ENCODE results near the gene HDHD2.
A peak's percentile ranks its signal among the peaks of the same experiment; 100 is the strongest.
"Not testable (repeated sequence)": the region's sequence is repeated elsewhere in the genome, so short reads cannot be mapped to it uniquely, and the experiment has no call there.

HDHD2 gene

DNA sequence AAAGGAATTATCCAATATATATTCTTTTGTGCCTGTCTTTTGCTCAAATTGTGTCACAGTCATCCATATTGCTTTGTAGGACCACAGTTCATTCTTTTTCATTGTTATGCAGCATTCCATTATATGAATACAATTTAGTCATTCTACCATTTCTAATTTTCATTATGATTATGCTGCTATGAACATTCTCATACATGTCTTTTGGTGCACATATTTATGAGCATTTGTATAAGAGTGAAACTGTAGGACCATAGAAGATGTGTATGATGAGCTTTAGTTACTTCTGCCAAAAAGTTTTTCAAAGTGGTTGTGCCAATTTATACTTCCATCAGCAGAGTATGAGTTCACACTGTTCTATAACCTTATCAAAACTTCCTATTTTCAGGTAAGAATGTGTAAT, 18.2 kb upstream of the HDHD2 start:
- ChIA-PET CTCF (interaction anchor here (1.3 to 2.1 kb wide), 2 partner anchors 36 to 66 kb away, joined by 6 to 9 read pairs; no protein-coding TSS in a partner anchor), POLR2A (no interaction called here)
- no peak for DNase-seq (ENCODE audit: low read depth, low spot score)
- H3K4me3 ChIP-seq (ENCODE audit: low read depth, low read length): no peak overlapping the region
- TF ChIP-seq, protein P1, sequence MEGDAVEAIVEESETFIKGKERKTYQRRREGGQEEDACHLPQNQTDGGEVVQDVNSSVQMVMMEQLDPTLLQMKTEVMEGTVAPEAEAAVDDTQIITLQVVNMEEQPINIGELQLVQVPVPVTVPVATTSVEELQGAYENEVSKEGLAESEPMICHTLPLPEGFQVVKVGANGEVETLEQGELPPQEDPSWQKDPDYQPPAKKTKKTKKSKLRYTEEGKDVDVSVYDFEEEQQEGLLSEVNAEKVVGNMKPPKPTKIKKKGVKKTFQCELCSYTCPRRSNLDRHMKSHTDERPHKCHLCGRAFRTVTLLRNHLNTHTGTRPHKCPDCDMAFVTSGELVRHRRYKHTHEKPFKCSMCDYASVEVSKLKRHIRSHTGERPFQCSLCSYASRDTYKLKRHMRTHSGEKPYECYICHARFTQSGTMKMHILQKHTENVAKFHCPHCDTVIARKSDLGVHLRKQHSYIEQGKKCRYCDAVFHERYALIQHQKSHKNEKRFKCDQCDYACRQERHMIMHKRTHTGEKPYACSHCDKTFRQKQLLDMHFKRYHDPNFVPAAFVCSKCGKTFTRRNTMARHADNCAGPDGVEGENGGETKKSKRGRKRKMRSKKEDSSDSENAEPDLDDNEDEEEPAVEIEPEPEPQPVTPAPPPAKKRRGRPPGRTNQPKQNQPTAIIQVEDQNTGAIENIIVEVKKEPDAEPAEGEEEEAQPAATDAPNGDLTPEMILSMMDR (IDR thresholded peaks at IDR 0.05; ENCODE audit: insufficient read depth, low read length, missing control alignments): no peak

DNA sequence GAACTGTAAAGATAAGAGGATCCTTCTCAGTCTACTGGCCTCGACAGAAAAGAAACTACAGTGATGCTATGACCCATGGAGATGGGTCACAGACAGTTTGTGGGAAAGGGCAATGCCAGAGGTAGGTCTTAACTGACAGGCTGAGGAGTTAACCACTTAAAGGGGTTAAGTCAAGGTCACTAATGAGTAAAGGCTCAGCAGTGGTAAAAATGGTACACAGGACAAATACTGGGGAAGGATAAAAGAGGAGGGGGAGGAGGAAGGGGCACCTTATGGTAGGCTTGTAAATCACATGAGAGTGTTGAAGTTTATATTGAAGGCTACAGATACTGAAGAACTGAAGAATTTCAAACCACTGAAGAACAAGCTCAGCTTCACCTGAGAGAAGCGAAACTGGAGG, 16.0 kb upstream of the HDHD2 start:
- ChIA-PET POLR2A (no interaction called here), CTCF (interaction anchor here (1.4 kb wide), 1 partner anchor 589 kb away, joined by 3 read pairs; no protein-coding TSS in a partner anchor)
- TF ChIP-seq, protein P1 (IDR thresholded peaks at IDR 0.05; ENCODE audit: insufficient read depth, low read length, missing control alignments): no peak
- DNase-seq (ENCODE audit: low read depth, low spot score): no peak
- no peak overlapping the region for H3K4me3 ChIP-seq (ENCODE audit: low read depth, low read length)

DNA sequence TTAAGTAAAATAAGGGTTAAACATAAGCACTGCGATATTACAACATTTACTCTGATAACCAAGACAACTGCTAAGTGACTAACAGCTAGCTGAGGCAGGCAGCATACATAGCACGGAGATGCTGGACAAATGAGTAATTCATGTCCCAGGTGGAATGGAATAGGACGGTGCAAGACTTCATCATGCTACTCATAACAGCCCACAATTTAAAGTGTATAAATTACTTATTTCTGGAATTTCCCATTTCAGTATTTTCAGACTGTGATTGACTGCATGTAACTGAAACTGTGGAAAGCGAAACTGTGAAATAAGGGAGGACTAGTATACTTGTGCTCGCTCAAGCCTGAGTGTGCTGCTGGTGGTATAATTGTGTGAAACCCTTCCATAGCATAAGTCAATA, 12.9 kb upstream of the HDHD2 start:
- TF ChIP-seq, protein P1 (IDR thresholded peaks at IDR 0.05; ENCODE audit: insufficient read depth, low read length, missing control alignments): no peak
- ChIA-PET CTCF (interaction anchor here (1.4 kb wide), 1 partner anchor 14 kb away, joined by 5 read pairs; no protein-coding TSS in a partner anchor), POLR2A (interaction anchor here (1.9 kb wide), 1 partner anchor 14 kb away, joined by 6 read pairs; no protein-coding TSS in a partner anchor)
- DNase-seq (ENCODE audit: low read depth, low spot score): peak; percentile 24
- H3K4me3 ChIP-seq (ENCODE audit: low read depth, low read length): no peak overlapping the region

DNA sequence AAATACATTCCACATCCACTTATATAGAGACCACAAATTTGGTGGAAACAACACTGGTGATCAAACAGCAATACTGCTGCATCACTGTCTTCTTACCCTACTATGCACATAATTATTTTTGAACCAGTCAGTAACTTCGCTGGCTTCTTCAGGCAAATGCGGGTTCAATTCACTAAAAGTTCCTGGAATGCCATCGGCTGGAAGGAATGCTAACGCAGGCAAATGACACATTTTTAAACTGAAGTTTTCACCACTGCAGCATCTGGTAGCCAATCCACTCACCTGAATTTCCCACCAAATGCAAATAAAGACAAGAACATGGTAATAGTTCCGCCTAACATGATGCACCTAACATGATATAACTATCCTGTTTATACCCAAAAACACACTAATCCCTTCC, 10.0 kb upstream of the HDHD2 start:
- TF ChIP-seq, protein P1 (IDR thresholded peaks at IDR 0.05; ENCODE audit: insufficient read depth, low read length, missing control alignments): no peak
- DNase-seq (ENCODE audit: low read depth, low spot score): no peak
- H3K4me3 ChIP-seq (ENCODE audit: low read depth, low read length): no peak overlapping the region
- ChIA-PET POLR2A (no interaction called here), CTCF (no interaction called here)

DNA sequence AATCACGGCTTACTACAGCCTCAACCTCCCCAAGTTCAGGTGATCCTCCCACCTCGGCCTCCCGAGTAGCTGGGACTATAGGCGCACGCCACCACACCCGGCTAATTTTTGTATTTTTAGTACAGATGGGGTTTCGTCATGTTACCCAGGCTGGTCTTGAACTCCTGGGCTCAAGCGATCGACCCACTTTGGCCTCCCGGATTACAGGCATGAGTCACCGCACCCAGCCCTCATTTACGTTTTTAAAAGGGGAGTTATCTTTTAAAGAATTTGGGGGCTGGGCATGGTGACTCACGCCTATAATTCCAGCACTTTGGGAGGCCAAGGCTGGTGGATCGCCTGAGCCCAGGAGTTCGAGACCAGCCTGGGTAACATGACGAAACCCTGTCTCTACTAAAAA, 8.1 kb upstream of the HDHD2 start:
- POLR2A ChIA-PET; CTCF ChIA-PET; DNase-seq (ENCODE audit: low read depth, low spot score): not testable (repeated sequence)

DNA sequence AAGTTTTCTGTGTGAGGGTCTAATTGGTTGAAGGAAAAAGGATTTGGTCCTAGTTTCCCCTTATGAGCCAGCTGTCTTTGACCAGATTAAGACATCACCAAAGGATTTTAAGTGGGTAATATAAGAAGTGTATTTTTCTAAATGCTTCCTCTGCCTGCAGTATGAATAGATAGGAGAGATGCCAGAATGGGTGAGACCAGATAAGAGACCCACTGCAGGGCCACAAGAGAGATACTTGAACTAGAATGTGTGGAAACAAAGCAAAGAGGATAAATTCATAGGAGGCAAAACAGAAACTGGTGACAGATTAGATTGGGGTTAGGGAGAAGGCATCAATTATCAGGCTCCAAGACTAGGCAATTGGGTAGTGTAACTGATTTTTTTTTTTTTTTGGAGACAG, 1.1 kb upstream of the HDHD2 start:
- ChIA-PET CTCF (interaction anchor here (1.1 to 2.3 kb wide), 2 partner anchors 53 to 54 kb away, joined by 3 to 10 read pairs; no protein-coding TSS in a partner anchor), POLR2A (no interaction called here)
- TF ChIP-seq, protein P1 (IDR thresholded peaks at IDR 0.05; ENCODE audit: insufficient read depth, low read length, missing control alignments): no peak
- H3K4me3 ChIP-seq (ENCODE audit: low read depth, low read length): peak overlapping the region; percentile 80; the same call in 1 of the 2 replicates
- no peak for DNase-seq (ENCODE audit: low read depth, low spot score)

More for the DNA sequence above, 8.1 kb upstream of the HDHD2 start:
- not testable (repeated sequence) for H3K4me3 ChIP-seq (ENCODE audit: low read depth, low read length)

DNA sequence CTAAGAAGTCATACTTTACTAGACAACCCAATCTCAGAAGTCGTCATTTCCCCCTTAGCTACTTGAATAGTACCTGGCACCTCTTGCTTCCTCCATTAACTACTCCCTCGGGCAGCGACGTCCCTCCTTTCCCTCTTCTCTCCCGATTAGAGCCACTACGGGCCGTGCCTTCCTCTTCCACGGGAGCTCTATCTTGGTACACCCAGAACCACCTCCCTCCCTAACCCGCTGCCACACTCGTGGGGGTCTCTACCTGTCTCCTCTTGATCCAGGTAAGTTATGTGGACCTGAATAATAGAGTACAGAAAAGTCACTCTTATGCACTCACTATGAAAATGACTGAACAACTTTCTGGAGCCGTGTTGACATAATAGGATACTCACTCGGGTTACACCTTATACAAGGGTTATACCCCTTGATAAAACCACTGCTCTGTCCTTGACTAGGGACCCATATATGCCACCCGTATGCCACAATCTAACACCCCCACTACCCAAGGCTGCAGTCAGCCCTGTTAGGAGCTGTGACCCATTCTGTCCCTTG, 595 bp upstream of the HDHD2 start:
- CTCF ChIA-PET: interaction anchor here (1.1 to 2.3 kb wide), 2 partner anchors 53 to 54 kb away, joined by 3 to 10 read pairs; no protein-coding TSS in a partner anchor
- peak overlapping the region; percentile 80 for H3K4me3 ChIP-seq (ENCODE audit: low read depth, low read length)
- POLR2A ChIA-PET: interaction anchor here (1.3 to 1.5 kb wide), 3 partner anchors 14 to 49 kb away, joined by 4 to 7 read pairs (median 4); no protein-coding TSS in a partner anchor
- TF ChIP-seq, protein P1 (IDR thresholded peaks at IDR 0.05; ENCODE audit: insufficient read depth, low read length, missing control alignments): no peak
- DNase-seq (ENCODE audit: low read depth, low spot score): no peak

Measured in AG04449 (cell line).